ENCODE data around the gene ACSM6. TPM values are rescaled to one million over a fixed set of nuclear protein-coding genes. Genes with fewer than 3 reads are reported as not detected.

ACSM6 gene
- total RNA-seq, 2 experiments from 2014 or later, result not detected

GRCh38 chr10:95246582-95247051 is 52.6 kb downstream of the ACSM6 start:
- ChIA-PET CTCF (interaction anchor here (1.0 to 1.1 kb wide), 2 partner anchors 16 to 117 kb away, joined by 3 to 4 read pairs; no protein-coding TSS in a partner anchor), POLR2A (no interaction called here)
- H3K4me1 Mint-ChIP-seq (ENCODE audit: low read depth), result no peaks in the 10 kb centered on the region
- no peaks in the 10 kb centered on the region for H3K4me1 ChIP-seq (ENCODE audit: insufficient read depth, low read length)
- no peak overlapping the region for H3K4me3 Mint-ChIP-seq
- H3K27ac Mint-ChIP-seq, result no peak overlapping the region
- ATAC-seq (ENCODE audit: poor library complexity) (no peak), DNase-seq (peak; percentile 16 to 75 (median 34))
- peaks cover 11% of the 10 kb centered on the region for H3K27me3 Mint-ChIP-seq
- no peak overlapping the region for H3K4me3 ChIP-seq (ENCODE audit: low read length)
- H3K27me3 ChIP-seq (ENCODE audit: control insufficient read depth in 1 of 2, insufficient read depth in 2 of 2, low read length in 2 of 2), result no peaks in the 10 kb centered on the region
- intact Hi-C loops (cut with DNase I, micrococcal nuclease), result loop anchor here (1.0 to 10.0 kb wide), 4 partner anchors 116 to 358 kb away; no protein-coding TSS in a partner anchor
- no peaks in the 10 kb centered on the region for H3K36me3 Mint-ChIP-seq (ENCODE audit: low read depth)
- no peaks in the 10 kb centered on the region for H3K9me3 Mint-ChIP-seq
- H3K27ac ChIP-seq (ENCODE audit: low read depth in 1 of 2, low read length in 2 of 2), result no peak overlapping the region
- no peaks in the 10 kb centered on the region for H3K9me3 ChIP-seq (ENCODE audit: control insufficient read depth in 1 of 2, insufficient read depth in 1 of 2, low read length in 2 of 2)
- no peaks in the 10 kb centered on the region for H3K36me3 ChIP-seq (ENCODE audit: insufficient read depth, low read length)
- TF ChIP-seq, protein P1, sequence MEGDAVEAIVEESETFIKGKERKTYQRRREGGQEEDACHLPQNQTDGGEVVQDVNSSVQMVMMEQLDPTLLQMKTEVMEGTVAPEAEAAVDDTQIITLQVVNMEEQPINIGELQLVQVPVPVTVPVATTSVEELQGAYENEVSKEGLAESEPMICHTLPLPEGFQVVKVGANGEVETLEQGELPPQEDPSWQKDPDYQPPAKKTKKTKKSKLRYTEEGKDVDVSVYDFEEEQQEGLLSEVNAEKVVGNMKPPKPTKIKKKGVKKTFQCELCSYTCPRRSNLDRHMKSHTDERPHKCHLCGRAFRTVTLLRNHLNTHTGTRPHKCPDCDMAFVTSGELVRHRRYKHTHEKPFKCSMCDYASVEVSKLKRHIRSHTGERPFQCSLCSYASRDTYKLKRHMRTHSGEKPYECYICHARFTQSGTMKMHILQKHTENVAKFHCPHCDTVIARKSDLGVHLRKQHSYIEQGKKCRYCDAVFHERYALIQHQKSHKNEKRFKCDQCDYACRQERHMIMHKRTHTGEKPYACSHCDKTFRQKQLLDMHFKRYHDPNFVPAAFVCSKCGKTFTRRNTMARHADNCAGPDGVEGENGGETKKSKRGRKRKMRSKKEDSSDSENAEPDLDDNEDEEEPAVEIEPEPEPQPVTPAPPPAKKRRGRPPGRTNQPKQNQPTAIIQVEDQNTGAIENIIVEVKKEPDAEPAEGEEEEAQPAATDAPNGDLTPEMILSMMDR (IDR thresholded peaks at IDR 0.05), result peak; percentile 58

GRCh38 chr10:95247200-95247880 is 53.3 kb downstream of the ACSM6 start:
- no peaks in the 10 kb centered on the region for H3K9me3 Mint-ChIP-seq
- CTCF ChIA-PET, result interaction anchor here (1.0 kb wide), 1 partner anchor 116 kb away, joined by 4 read pairs; no protein-coding TSS in a partner anchor

GRCh38 chr10:95247881-95248583 is 54.0 kb downstream of the ACSM6 start:
- Mint-ChIP-seq H3K4me1 (ENCODE audit: low read depth) (no peaks in the 10 kb centered on the region), H3K27ac (no peak overlapping the region), H3K27me3 (peaks cover 24% of the 10 kb centered on the region), H3K4me3 (no peak overlapping the region), H3K36me3 (ENCODE audit: low read depth) (no peaks in the 10 kb centered on the region), H3K9me3 (no peaks in the 10 kb centered on the region)
- no peak overlapping the region for H3K4me3 ChIP-seq (ENCODE audit: low read length)
- intact Hi-C loops (cut with DNase I, micrococcal nuclease), result loop anchor here (2.0 to 10.0 kb wide), 3 partner anchors 115 to 357 kb away; no protein-coding TSS in a partner anchor
- H3K27ac ChIP-seq (ENCODE audit: low read depth in 1 of 2, low read length in 2 of 2), result no peak overlapping the region
- no peaks in the 10 kb centered on the region for H3K27me3 ChIP-seq (ENCODE audit: control insufficient read depth in 1 of 2, insufficient read depth in 2 of 2, low read length in 2 of 2)
- H3K9me3 ChIP-seq (ENCODE audit: control insufficient read depth in 1 of 2, insufficient read depth in 1 of 2, low read length in 2 of 2), result no peaks in the 10 kb centered on the region
- ChIA-PET POLR2A (no interaction called here), CTCF (no interaction called here)
- ATAC-seq (ENCODE audit: poor library complexity) (no peak), DNase-seq (no peak)
- no peaks in the 10 kb centered on the region for H3K4me1 ChIP-seq (ENCODE audit: insufficient read depth, low read length)
- no peaks in the 10 kb centered on the region for H3K36me3 ChIP-seq (ENCODE audit: insufficient read depth, low read length)
- TF ChIP-seq, protein P1 (IDR thresholded peaks at IDR 0.05), result no peak

More at GRCh38 chr10:95247200-95247880, 53.3 kb downstream of the ACSM6 start:
- POLR2A ChIA-PET, result no interaction called here
- no peaks in the 10 kb centered on the region for H3K9me3 ChIP-seq (ENCODE audit: control insufficient read depth in 1 of 2, insufficient read depth in 1 of 2, low read length in 2 of 2)
- H3K27ac Mint-ChIP-seq, result no peak overlapping the region
- no peak overlapping the region for H3K4me3 Mint-ChIP-seq
- ATAC-seq (ENCODE audit: poor library complexity) (no peak), DNase-seq (no peak)
- intact Hi-C loops (cut with DNase I, micrococcal nuclease), result loop anchor here (2.0 to 10.0 kb wide), 3 partner anchors 115 to 357 kb away; no protein-coding TSS in a partner anchor
- H3K4me1 Mint-ChIP-seq (ENCODE audit: low read depth), result no peaks in the 10 kb centered on the region
- H3K27ac ChIP-seq (ENCODE audit: low read depth in 1 of 2, low read length in 2 of 2), result no peak overlapping the region
- no peaks in the 10 kb centered on the region for H3K36me3 Mint-ChIP-seq (ENCODE audit: low read depth)
- H3K27me3 Mint-ChIP-seq, result peaks cover 17% of the 10 kb centered on the region
- no peaks in the 10 kb centered on the region for H3K27me3 ChIP-seq (ENCODE audit: control insufficient read depth in 1 of 2, insufficient read depth in 2 of 2, low read length in 2 of 2)
- TF ChIP-seq, protein P1 (IDR thresholded peaks at IDR 0.05), result no peak
- no peaks in the 10 kb centered on the region for H3K36me3 ChIP-seq (ENCODE audit: insufficient read depth, low read length)
- H3K4me1 ChIP-seq (ENCODE audit: insufficient read depth, low read length), result no peaks in the 10 kb centered on the region
- H3K4me3 ChIP-seq (ENCODE audit: low read length), result no peak overlapping the region
